Measurements from ENCODE around the gene UGDH. TPM values are rescaled to one million over a fixed set of nuclear protein-coding genes. Genes with fewer than 3 reads are reported as not detected.

UGDH gene
- total RNA-seq, 1 experiment from 2014 or later: 104 TPM

- Histone ChIP-seq H3K18ac (ENCODE audit: insufficient read length, low read depth, low read length) (no peak overlapping the region), H3K9ac (ENCODE audit: extremely low read depth, insufficient read length, low read length) (no peak overlapping the region), H4K8ac (replicated peaks; ENCODE audit: insufficient read length, low read depth, low read length) (no peak overlapping the region), H2BK12ac (ENCODE audit: insufficient read length, low read depth, low read length) (no peak overlapping the region), H3K79me1 (ENCODE audit: insufficient read depth, low read depth, low read length, poor library complexity, severe bottlenecking) (peaks cover 6% of the 10 kb centered on the region), H2AK5ac (ENCODE audit: insufficient read length, low read length) (no peak overlapping the region), H3K23ac (ENCODE audit: insufficient read length, low read depth, low read length) (no peak overlapping the region), H2BK5ac (ENCODE audit: insufficient read length, low read length) (no peak overlapping the region), H2BK120ac (ENCODE audit: low read depth, low read length, poor library complexity, severe bottlenecking) (no peak overlapping the region), H3K56ac (ENCODE audit: insufficient read length, low read depth, low read length) (no peak overlapping the region), H3K4me2 (ENCODE audit: insufficient read depth, insufficient read length, low read length) (no peak overlapping the region), H3K4ac (ENCODE audit: low read depth, low read length) (no peak overlapping the region), H3K4me1 (ENCODE audit: insufficient read depth, low read length) (peaks cover 2% of the 10 kb centered on the region; the same call in 1 of the 2 replicates), H3T11ph (ENCODE audit: low read length) (no peak overlapping the region), H4K20me1 (ENCODE audit: control insufficient read depth, insufficient read depth, insufficient read length) (no peaks in the 10 kb centered on the region), H3K14ac (ENCODE audit: insufficient read depth, low read length) (no peak overlapping the region), H3K79me2 (ENCODE audit: insufficient read depth, low read length) (peaks cover 14% of the 10 kb centered on the region), H2BK20ac (ENCODE audit: low read depth, low read length, poor library complexity, severe bottlenecking) (no peak overlapping the region), H3K23me2 (ENCODE audit: insufficient read length, low read depth, low read length, poor library complexity, severe bottlenecking) (no peaks in the 10 kb centered on the region), H3K9me3 (ENCODE audit: control insufficient read depth, low read depth, low read length) (no peaks in the 10 kb centered on the region), H2AFZ (ENCODE audit: low read length) (no peak overlapping the region), H2BK15ac (ENCODE audit: low read depth, low read length) (no peak overlapping the region), H4K5ac (ENCODE audit: insufficient read length, low read depth, low read length) (no peak overlapping the region), H3K27me3 (ENCODE audit: insufficient read depth, low read length) (no peaks in the 10 kb centered on the region), H3K27ac (ENCODE audit: insufficient read length, low read depth, low read length) (no peak overlapping the region), H4K91ac (ENCODE audit: insufficient read length, low read depth, low read length) (no peak overlapping the region)
- no peak for DNase-seq
- WGBS (ENCODE audit: extremely low coverage, insufficient read length, low lambda C conversion rate): no CpG with 5 or more reads among the region's 2 CpGs
- no peaks in the 10 kb centered on the region for H3K27me3 Mint-ChIP-seq (ENCODE audit: low read depth)
- TF ChIP-seq, protein P1, sequence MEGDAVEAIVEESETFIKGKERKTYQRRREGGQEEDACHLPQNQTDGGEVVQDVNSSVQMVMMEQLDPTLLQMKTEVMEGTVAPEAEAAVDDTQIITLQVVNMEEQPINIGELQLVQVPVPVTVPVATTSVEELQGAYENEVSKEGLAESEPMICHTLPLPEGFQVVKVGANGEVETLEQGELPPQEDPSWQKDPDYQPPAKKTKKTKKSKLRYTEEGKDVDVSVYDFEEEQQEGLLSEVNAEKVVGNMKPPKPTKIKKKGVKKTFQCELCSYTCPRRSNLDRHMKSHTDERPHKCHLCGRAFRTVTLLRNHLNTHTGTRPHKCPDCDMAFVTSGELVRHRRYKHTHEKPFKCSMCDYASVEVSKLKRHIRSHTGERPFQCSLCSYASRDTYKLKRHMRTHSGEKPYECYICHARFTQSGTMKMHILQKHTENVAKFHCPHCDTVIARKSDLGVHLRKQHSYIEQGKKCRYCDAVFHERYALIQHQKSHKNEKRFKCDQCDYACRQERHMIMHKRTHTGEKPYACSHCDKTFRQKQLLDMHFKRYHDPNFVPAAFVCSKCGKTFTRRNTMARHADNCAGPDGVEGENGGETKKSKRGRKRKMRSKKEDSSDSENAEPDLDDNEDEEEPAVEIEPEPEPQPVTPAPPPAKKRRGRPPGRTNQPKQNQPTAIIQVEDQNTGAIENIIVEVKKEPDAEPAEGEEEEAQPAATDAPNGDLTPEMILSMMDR (conservative IDR thresholded peaks at IDR 0.05): no peak
- H3K36me3 Mint-ChIP-seq (ENCODE audit: insufficient read depth in 1 of 3, low read depth in 3 of 3): peaks cover 59 to 89% (median 74%) of the 10 kb centered on the region in 3 experiments
- no peak overlapping the region for H3K4me3 Mint-ChIP-seq
- H3K9me3 Mint-ChIP-seq: no peaks in the 10 kb centered on the region; a peak in 1 of 5 replicates
- peak overlapping the region in 1 of 3 experiments; percentile 73; a peak in 2 of 7 replicates for H3K27ac Mint-ChIP-seq
- peaks cover 14 to 17% of the 10 kb centered on the region in 2 experiments for H3K4me1 Mint-ChIP-seq
Measured at GRCh38 chr4:39453738-39454137, 73.5 kb downstream of the UGDH start.
